ENCODE data around the gene TOP1. TPM values are rescaled to one million over a fixed set of nuclear protein-coding genes. Genes with fewer than 3 reads are reported as not detected.

TOP1 gene
- total RNA-seq, 1 donor from 2014 or later = 38.1 TPM

GRCh38 chr20:41087325-41087685, 58.7 kb downstream of the TOP1 start:
- no peak for TF ChIP-seq POLR2AphosphoS5 (IDR thresholded peaks at IDR 0.05; ENCODE audit: insufficient read depth in 1 of 2, low read depth in 1 of 2)
- no peak for TF ChIP-seq CTCF (IDR thresholded peaks at IDR 0.05)
- no peak for TF ChIP-seq POLR2A (IDR thresholded peaks at IDR 0.05)
- peaks cover 11% of the 10 kb centered on the region for H3K4me1 ChIP-seq
- no peak for DNase-seq (ENCODE audit: extremely low spot score in 2 of 2)
- no peaks in the 10 kb centered on the region for H3K9me3 ChIP-seq
- no peak overlapping the region for H3K4me3 ChIP-seq
- no peak overlapping the region for H3K27ac ChIP-seq
- H3K27me3 ChIP-seq = no peaks in the 10 kb centered on the region
- intact Hi-C loops (cut with DNase I) = no loop called here
- peaks cover 0 to 49% of the 10 kb centered on the region in 2 donors for H3K36me3 ChIP-seq

GRCh38 chr20:41087777-41088176, 59.2 kb downstream of the TOP1 start:
- Histone ChIP-seq H3K27ac (no peak overlapping the region), H3K27me3 (no peaks in the 10 kb centered on the region), H3K4me3 (no peak overlapping the region), H3K36me3 (peaks cover 0 to 51% of the 10 kb centered on the region in 2 donors), H3K4me1 (peaks cover 11% of the 10 kb centered on the region), H3K9me3 (no peaks in the 10 kb centered on the region)
- TF ChIP-seq CTCF (IDR thresholded peaks at IDR 0.05) = no peak
- TF ChIP-seq POLR2AphosphoS5 (IDR thresholded peaks at IDR 0.05; ENCODE audit: insufficient read depth in 1 of 2, low read depth in 1 of 2) = no peak
- TF ChIP-seq POLR2A (IDR thresholded peaks at IDR 0.05) = no peak
- no peak for DNase-seq (ENCODE audit: extremely low spot score in 2 of 2)
- intact Hi-C loops (cut with DNase I) = no loop called here

- no peak for TF ChIP-seq CTCF (IDR thresholded peaks at IDR 0.05)
- no peak for TF ChIP-seq POLR2A (IDR thresholded peaks at IDR 0.05)
- no peak for TF ChIP-seq POLR2AphosphoS5 (IDR thresholded peaks at IDR 0.05; ENCODE audit: insufficient read depth in 1 of 2, low read depth in 1 of 2)
- H3K36me3 ChIP-seq = peaks cover 0 to 51% of the 10 kb centered on the region in 2 donors
Measured at GRCh38 chr20:41089555-41089954, 60.9 kb downstream of the TOP1 start.

GRCh38 chr20:41091927-41092326, 63.3 kb downstream of the TOP1 start:
- peaks cover 5% of the 10 kb centered on the region for H3K4me1 ChIP-seq
- H3K9me3 ChIP-seq = no peaks in the 10 kb centered on the region
- DNase-seq (ENCODE audit: extremely low spot score in 2 of 2) = no peak
- no peak overlapping the region for H3K27ac ChIP-seq
- H3K36me3 ChIP-seq = peaks cover 0 to 40% of the 10 kb centered on the region in 2 donors
- H3K27me3 ChIP-seq = no peaks in the 10 kb centered on the region
- intact Hi-C loops (cut with DNase I) = loop anchor here (5.0 kb wide), 1 partner anchor 100 kb away; no protein-coding TSS in a partner anchor
- TF ChIP-seq CTCF (IDR thresholded peaks at IDR 0.05) = no peak
- TF ChIP-seq POLR2AphosphoS5 (IDR thresholded peaks at IDR 0.05; ENCODE audit: insufficient read depth in 1 of 2, low read depth in 1 of 2) = no peak
- TF ChIP-seq POLR2A (IDR thresholded peaks at IDR 0.05) = no peak
- H3K4me3 ChIP-seq = no peak overlapping the region

More at GRCh38 chr20:41089555-41089954, 60.9 kb downstream of the TOP1 start:
- no peaks in the 10 kb centered on the region for H3K9me3 ChIP-seq
- intact Hi-C loops (cut with DNase I) = no loop called here
- no peak overlapping the region for H3K4me3 ChIP-seq
- H3K27ac ChIP-seq = no peak overlapping the region
- no peaks in the 10 kb centered on the region for H3K27me3 ChIP-seq
- peaks cover 11% of the 10 kb centered on the region for H3K4me1 ChIP-seq
- DNase-seq (ENCODE audit: extremely low spot score in 2 of 2) = no peak

- no peaks in the 10 kb centered on the region for H3K27me3 ChIP-seq
- no peaks in the 10 kb centered on the region for H3K4me1 ChIP-seq
- H3K27ac ChIP-seq = no peak overlapping the region
- no peak for TF ChIP-seq POLR2A (IDR thresholded peaks at IDR 0.05)
- H3K4me3 ChIP-seq = no peak overlapping the region
- peaks cover 0 to 49% of the 10 kb centered on the region in 2 donors for H3K36me3 ChIP-seq
- DNase-seq (ENCODE audit: extremely low spot score in 2 of 2) = no peak
- intact Hi-C loops (cut with DNase I) = loop anchor here (5.0 kb wide), 1 partner anchor 102 kb away; no protein-coding TSS in a partner anchor
- no peaks in the 10 kb centered on the region for H3K9me3 ChIP-seq
Measured at GRCh38 chr20:41094353-41095055, 65.9 kb downstream of the TOP1 start.

Measured in vagina (tissue), 2 donors.